HEK293 (cell line): ENCODE data around the gene C12orf56.

Experiments used
- CTCF ChIA-PET: fragments of 350-600 bp; formaldehyde crosslinking; extraction: SDS; loops from one replicate; lab custom pipeline; 2021; ENCODE audit warnings: antibody characterized with exemption; lab: Yijun Ruan, JAX
- POLR2A ChIA-PET: fragments of 300-600 bp; formaldehyde crosslinking; extraction: SDS; loops from one replicate; lab custom pipeline; 2020; ENCODE audit warnings: antibody characterized with exemption, inconsistent platforms; lab: Yijun Ruan, JAX
- H3K27ac ChIP-seq: fragments of 200-500 bp; sonication (Bioruptor generic); 2 replicates; pipeline ENCODE4 v1.5.1; 2014; ENCODE audit warnings: low read depth, low read length, control low read depth, inconsistent platforms; ENCODE audit errors: extremely low read depth
- H3K36me3 ChIP-seq, 2 experiments: fragments of 200-500 bp in 1 of 2; sonication (Bioruptor generic) in 1 of 2; 1 replicate in 1 of 2; 2 replicates in 1 of 2; pipeline ENCODE4 v1.5.1; 2014 to 2017; ENCODE audit warnings: inconsistent platforms in 2 of 2, low read length in 2 of 2; ENCODE audit not compliant: control insufficient read depth in 2 of 2, insufficient read depth in 1 of 2
- H3K4me1 ChIP-seq: fragments of 200-500 bp; sonication (Bioruptor generic); 2 replicates; pipeline ENCODE4 v1.5.1; 2014; ENCODE audit warnings: mild to moderate bottlenecking, low read length, inconsistent platforms; ENCODE audit not compliant: control insufficient read depth, insufficient read depth
- H3K4me3 ChIP-seq: 2 replicates; pipeline ENCODE4 v1.5.1; 2011; ENCODE audit warnings: low read depth, mild to moderate bottlenecking, control low read depth, low read length, moderate library complexity
- H3K9me3 ChIP-seq: fragments of 200-500 bp; sonication (Bioruptor generic); 2 replicates; pipeline ENCODE4 v1.5.1; 2014; ENCODE audit warnings: low read depth, low read length, inconsistent platforms; ENCODE audit not compliant: control insufficient read depth, insufficient read depth
- BCL11A ChIP-seq: fragments of 450-650 bp; formaldehyde crosslinking; IDR thresholded peaks from 2 replicates; pipeline ENCODE4 v1.5.1; 2016; ENCODE audit warnings: low read depth, missing biosample characterization, missing genetic modification characterization
- MYNN ChIP-seq: fragments of 450-650 bp; formaldehyde crosslinking; IDR thresholded peaks from 2 replicates; pipeline ENCODE4 v1.5.1; 2016; ENCODE audit warnings: missing biosample characterization, missing genetic modification characterization, borderline replicate concordance
- PRDM10 ChIP-seq: fragments of 450-650 bp; formaldehyde crosslinking; IDR thresholded peaks from 2 replicates; pipeline ENCODE4 v1.5.1; 2016; ENCODE audit warnings: missing biosample characterization, missing genetic modification characterization
- SP2 ChIP-seq: fragments of 450-650 bp; formaldehyde crosslinking; IDR thresholded peaks from 2 replicates; pipeline ENCODE4 v1.5.1; 2016; ENCODE audit warnings: missing biosample characterization, missing genetic modification characterization
- YY1 ChIP-seq: fragments of 450-650 bp; formaldehyde crosslinking; IDR thresholded peaks from 2 replicates; pipeline ENCODE4 v1.5.1; 2018; ENCODE audit warnings: missing biosample characterization, missing genetic modification characterization
- ZFP69B ChIP-seq: fragments of 450-650 bp; formaldehyde crosslinking; IDR thresholded peaks from 2 replicates; pipeline ENCODE4 v1.5.1; 2016; ENCODE audit warnings: missing biosample characterization, missing genetic modification characterization
- ZNF157 ChIP-seq: fragments of 450-650 bp; formaldehyde crosslinking; IDR thresholded peaks from 2 replicates; pipeline ENCODE4 v1.5.1; 2016; ENCODE audit warnings: missing biosample characterization, missing genetic modification characterization
- ZNF544 ChIP-seq: fragments of 450-650 bp; formaldehyde crosslinking; IDR thresholded peaks from 2 replicates; pipeline ENCODE4 v1.5.0; 2017; ENCODE audit warnings: missing biosample characterization, missing genetic modification characterization
- ZNF548 ChIP-seq: fragments of 450-650 bp; formaldehyde crosslinking; IDR thresholded peaks from 2 replicates; pipeline ENCODE4 v1.5.1; 2016; ENCODE audit warnings: missing biosample characterization, missing genetic modification characterization
- ZNF560 ChIP-seq: fragments of 450-650 bp; formaldehyde crosslinking; IDR thresholded peaks from 2 replicates; pipeline ENCODE4 v1.5.1; 2017; ENCODE audit warnings: missing biosample characterization, missing genetic modification characterization, borderline replicate concordance
- ZNF654 ChIP-seq: fragments of 450-650 bp; formaldehyde crosslinking; IDR thresholded peaks from 2 replicates; pipeline ENCODE4 v1.5.1; 2016; ENCODE audit warnings: low read depth, missing biosample characterization, missing genetic modification characterization
- ZNF704 ChIP-seq: fragments of 450-650 bp; formaldehyde crosslinking; IDR thresholded peaks from 2 replicates; pipeline ENCODE4 v1.5.1; 2016; ENCODE audit warnings: missing biosample characterization, missing genetic modification characterization
- ZNF707 ChIP-seq: fragments of 450-650 bp; formaldehyde crosslinking; IDR thresholded peaks from 2 replicates; pipeline ENCODE4 v1.5.1; 2016; ENCODE audit warnings: missing biosample characterization, missing genetic modification characterization
- TF ChIP-seq, protein P1 (sequence below): fragments of 450-650 bp; formaldehyde crosslinking; IDR thresholded peaks from 2 replicates; pipeline ENCODE4 v1.5.1; 2016; ENCODE audit warnings: missing biosample characterization, missing genetic modification characterization
- TF ChIP-seq, protein P2 (sequence below): sonication (generic); formaldehyde crosslinking; IDR thresholded peaks from 2 replicates; pipeline ENCODE4 v1.8.1; 2022; ENCODE audit warnings: mild to moderate bottlenecking, moderate library complexity, missing genetic modification reagents

The C12orf56 gene

GRCh38 chr12:64395739-64396138 is 5.2 kb upstream of the C12orf56 start:
- Histone ChIP-seq H3K27ac (no peak overlapping the region), H3K36me3 (no peaks in the 10 kb centered on the region), H3K4me3 (no peak overlapping the region), H3K9me3 (no peaks in the 10 kb centered on the region), H3K4me1 (no peaks in the 10 kb centered on the region)
- TF ChIP-seq MYNN (tag by site-specific recombination): no peak
- TF ChIP-seq ZNF704 (tag by site-specific recombination): no peak
- TF ChIP-seq SP2 (tag by site-specific recombination): no peak
- TF ChIP-seq ZNF707: no peak
- no peak for TF ChIP-seq YY1 (tag by site-specific recombination)
- TF ChIP-seq ZNF548: no peak
- TF ChIP-seq ZNF544 (tag by site-specific recombination): no peak
- TF ChIP-seq, protein P1, sequence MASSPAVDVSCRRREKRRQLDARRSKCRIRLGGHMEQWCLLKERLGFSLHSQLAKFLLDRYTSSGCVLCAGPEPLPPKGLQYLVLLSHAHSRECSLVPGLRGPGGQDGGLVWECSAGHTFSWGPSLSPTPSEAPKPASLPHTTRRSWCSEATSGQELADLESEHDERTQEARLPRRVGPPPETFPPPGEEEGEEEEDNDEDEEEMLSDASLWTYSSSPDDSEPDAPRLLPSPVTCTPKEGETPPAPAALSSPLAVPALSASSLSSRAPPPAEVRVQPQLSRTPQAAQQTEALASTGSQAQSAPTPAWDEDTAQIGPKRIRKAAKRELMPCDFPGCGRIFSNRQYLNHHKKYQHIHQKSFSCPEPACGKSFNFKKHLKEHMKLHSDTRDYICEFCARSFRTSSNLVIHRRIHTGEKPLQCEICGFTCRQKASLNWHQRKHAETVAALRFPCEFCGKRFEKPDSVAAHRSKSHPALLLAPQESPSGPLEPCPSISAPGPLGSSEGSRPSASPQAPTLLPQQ (tag by site-specific recombination): no peak
- TF ChIP-seq ZFP69B (tag by site-specific recombination): no peak
- TF ChIP-seq, protein P2, sequence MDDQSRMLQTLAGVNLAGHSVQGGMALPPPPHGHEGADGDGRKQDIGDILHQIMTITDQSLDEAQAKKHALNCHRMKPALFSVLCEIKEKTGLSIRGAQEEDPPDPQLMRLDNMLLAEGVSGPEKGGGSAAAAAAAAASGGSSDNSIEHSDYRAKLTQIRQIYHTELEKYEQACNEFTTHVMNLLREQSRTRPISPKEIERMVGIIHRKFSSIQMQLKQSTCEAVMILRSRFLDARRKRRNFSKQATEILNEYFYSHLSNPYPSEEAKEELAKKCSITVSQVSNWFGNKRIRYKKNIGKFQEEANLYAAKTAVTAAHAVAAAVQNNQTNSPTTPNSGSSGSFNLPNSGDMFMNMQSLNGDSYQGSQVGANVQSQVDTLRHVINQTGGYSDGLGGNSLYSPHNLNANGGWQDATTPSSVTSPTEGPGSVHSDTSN (CRISPR knock-in tag): no peak
- TF ChIP-seq PRDM10 (tag by site-specific recombination): no peak
- TF ChIP-seq BCL11A (tag by site-specific recombination): no peak
- POLR2A ChIA-PET: no interaction called here
- CTCF ChIA-PET: no interaction called here

GRCh38 chr12:64392221-64392620 is 1.7 kb upstream of the C12orf56 start:
- POLR2A ChIA-PET: no interaction called here
- H3K9me3 ChIP-seq: no peaks in the 10 kb centered on the region
- H3K4me3 ChIP-seq: no peak overlapping the region
- no peak overlapping the region for H3K27ac ChIP-seq
- CTCF ChIA-PET: interaction anchor here (0.9 kb wide), 1 partner anchor 119 kb away, joined by 3 read pairs; no protein-coding TSS in a partner anchor
- 0 out of 2 replicates have a peak, but pooled peaks cover 1% of the 10 kb centered on the region for H3K4me1 ChIP-seq
- TF ChIP-seq ZNF560 (tag by site-specific recombination) (no peak), ZNF654 (tag by site-specific recombination) (peak; percentile 18; the same call in 1 of the 2 replicates), ZNF157 (tag by site-specific recombination) (no peak)
- TF ChIP-seq, all 188 proteins: peak for 1
- no peaks in the 10 kb centered on the region for H3K36me3 ChIP-seq
